GM19035 (cell line): ENCODE measurements around the gene MICA.
"Not testable (repeated sequence)": the region's sequence is repeated elsewhere in the genome, so short reads cannot be mapped to it uniquely, and the experiment has no call there.

Experiments
- ATAC-seq: cut with Tn5 transposase; IDR thresholded peaks from one replicate; pipeline ENCODE4 v1.9.1; 2021; ENCODE audit not compliant: unreplicated experiment

The MICA gene

DNA sequence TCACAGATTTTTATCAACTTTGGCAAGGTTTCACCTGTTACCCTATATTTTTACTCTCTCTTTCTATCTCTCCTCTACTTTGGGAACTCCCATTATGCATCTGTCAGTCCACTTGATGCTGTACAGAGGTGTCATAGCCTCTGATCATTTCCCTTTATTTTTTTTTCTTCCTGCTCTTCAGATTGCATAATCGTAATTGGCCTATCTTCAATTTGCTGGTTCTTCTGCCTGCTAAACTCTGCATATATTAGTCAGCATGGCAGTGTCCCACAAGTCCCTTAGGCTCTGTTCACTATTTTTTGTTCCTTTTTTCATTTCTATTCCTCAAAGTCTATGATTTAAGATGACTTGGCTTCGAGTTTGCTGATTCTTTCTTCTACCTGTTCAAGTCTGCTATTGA, 49.9 kb downstream of the MICA start:
- ATAC-seq: no peak

DNA sequence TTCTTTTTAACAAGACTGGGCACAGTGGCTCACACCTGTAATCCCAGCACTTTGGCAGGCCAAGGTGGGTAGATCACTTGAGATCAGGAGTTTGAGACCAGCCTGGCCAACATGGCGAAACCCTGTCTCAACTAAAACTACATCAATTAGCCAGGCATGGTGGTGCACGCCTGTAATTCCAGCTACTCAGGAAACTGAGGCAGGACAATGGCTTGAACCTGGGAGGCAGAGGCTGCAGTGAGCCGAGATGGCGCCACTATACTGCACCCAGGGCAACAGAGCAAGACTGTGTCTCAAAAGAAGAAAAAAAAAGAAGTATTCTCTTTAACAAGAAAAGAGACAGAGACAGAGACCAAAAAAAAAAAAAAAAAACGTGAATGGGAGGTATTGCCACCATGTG, 56.5 kb downstream of the MICA start:
- not testable (repeated sequence) for ATAC-seq

DNA sequence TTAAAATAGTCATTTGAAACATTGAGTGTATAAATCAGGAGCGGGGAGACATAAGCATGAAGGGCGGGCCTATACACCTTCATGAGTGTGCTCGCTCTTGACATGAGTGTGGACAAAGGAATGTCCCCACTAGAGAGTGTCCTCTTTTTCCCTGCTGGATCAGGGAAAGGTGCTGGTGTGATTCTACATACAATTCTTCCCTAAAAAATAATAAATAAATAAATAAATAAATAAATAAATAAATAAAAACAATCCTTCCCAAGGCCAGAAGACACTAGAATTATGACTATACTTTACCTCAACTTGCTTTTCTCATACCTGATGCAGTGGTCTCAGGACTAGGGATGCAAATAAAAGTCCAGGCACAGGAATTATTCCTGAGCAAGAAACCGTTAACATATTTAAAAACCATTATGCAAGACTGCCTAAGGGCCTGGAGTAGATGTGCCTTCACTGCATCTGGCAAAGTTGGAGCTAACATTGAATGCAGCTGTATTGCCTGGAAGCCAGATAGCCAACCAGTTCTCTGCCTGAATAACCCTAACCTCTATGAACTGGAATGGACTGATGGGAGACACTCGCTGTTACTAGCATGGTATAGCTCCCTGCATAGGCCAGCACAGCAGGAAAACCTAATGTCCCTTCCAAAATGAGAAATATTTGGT, 57.1 kb downstream of the MICA start:
- no peak for ATAC-seq

DNA sequence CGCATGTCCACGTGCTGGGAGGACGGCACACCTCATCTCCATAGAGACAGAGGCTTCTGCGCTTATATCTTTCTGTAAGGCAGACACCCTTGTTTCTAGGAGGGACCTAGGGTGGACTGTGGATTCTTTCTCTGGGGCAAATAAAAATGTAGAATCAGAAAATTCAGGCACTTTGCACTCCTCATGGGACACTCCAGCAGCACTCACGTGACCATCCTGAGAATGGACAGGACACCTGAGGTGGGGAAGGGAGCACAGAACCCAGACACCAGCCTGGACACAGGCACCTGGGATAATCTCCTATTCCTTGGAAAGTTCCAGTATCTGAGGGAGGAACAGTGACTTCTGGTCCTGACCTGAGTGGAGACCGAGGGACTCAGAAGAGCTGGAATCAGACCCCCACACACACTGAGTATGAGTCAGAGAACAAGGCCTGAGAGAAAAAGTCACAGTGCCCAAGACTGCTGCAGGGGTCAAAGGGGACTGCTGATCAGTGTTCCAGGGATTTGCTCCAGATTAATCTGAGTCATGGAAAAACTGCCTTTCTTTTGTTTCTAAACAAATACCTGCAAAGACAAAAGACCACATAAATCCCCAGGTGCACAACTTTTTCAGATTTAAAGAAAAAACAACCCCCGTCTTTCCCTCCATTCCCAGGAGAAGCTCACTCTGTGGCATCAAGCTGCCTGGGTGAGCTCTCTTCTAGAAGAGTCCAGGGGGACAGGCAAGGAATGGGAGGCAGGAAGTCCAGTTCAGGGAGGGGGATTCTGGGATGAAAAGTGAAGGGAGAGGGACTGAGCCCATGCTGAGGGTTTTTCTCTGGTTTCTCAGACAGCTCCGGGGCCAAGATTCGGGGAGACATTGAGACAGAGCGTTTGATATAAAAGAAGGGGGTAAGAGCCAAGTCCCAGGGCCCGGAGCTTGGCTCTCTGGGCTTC, 58.9 kb downstream of the MICA start:
- ATAC-seq: peak; percentile 2

DNA sequence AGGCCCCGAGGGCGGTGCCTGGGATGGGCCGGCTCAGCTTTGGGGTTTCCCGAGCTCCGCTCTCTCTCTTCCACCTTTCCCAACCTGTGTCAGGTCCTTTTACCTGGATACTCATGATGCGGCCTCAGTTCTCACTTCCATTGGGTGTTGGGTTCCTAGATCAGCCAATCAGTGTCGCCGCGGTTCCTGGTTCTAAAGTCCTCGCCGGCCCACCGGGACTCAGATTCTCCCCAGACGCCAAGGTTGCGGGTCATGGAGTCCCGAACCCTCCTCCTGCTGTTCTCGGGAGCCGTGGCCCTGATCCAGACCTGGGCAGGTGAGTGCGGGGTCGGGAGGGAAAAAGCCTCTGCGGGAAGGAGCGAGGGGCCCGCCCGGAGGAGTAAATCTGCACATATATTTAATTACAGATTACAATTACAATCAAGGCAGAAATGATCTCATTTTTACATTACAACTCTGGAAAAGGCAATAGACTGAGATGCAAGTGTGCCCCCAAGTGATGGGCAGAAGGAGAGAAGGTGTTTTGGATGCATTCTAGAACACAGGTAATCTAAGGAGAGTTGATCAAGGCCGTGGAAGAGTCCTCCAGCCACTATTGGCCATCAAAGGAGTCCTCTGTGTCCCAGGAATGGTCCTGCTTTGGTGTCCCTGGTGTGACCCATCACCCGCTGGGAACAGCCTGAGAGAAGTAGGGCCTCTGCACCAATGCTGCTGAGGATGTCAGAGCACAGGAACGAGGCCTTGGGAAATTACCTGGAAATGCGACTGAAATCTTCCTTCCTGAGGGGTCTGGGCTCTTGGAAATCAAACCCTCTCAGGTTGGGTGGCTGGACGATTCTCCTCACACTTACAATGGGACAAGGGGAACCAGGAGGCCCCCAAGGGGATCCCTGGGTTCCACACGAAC, 59.8 kb downstream of the MICA start:
- peak; percentile 92 for ATAC-seq

DNA sequence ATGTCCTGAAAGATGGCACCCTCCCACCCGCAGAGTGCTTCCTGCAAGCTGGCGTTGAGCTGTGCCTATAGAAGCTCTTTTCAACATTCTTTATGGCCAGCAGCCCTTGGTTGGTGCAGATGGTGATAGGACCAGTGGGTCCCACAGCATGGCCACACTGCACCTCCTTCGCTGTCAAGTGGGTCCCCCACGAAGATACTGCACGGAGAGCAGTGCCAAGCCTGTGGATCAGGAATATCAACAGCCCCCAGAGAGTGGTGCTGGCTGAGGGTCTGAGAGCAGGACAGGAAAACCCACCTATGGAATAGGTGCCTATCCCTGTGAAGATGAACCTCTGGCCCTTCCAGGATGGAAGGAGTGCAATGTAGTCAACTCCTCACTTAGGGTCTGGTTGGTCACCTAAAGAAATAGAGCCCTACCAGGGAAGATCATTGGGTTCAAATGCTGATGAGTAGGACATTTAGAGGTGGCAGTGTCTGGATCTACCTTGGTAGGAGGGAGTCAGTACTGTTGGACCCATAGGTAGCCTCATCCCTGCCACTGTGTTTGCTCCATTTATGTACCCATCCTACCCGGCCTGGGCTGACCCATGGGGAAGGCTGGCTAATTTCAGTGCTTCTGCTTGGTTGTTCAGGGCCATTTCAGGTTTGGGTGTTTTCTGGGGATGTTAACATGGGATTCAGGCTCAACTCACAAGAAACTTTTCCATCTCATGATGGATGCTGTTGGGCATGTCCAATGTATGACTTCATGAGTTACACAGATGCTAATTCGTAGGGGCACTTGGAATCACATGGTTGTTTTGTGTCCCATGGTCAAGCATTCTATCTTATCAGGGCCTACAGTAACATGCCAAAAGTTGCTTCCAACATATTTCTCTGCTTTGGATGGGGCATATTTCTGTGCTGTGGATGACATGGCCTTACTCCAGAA, 61.1 kb downstream of the MICA start:
- ATAC-seq: no peak
